HepG2 (cell line): ENCODE data around the gene GPR148. TPM values are rescaled to one million over a fixed set of nuclear protein-coding genes. Genes with fewer than 3 reads are reported as not detected.

Experiments used
- ATAC-seq: fragments of 200-7000 bp; cut with Tn5 transposase; 3 replicates; pipeline ENCODE4 v1.9.1; 2020; ENCODE audit warnings: mild to moderate bottlenecking, moderate library complexity
- BruUV-seq: library from RNA; stranded (reverse); fragments of 400-500 nt; replicated peaks from 2 replicates; lab custom pipeline; 2021; lab: Mats Ljungman, UMichigan
- CTCF ChIA-PET: fragments of 300-600 bp; formaldehyde crosslinking; extraction: SDS; loops from one replicate; lab custom pipeline; 2021; ENCODE audit warnings: low total read pairs, inconsistent platforms, low intra/inter-chr PET ratio; lab: Yijun Ruan, JAX
- POLR2A ChIA-PET: fragments of 350-600 bp; sonication (Branson Sonifier 250); formaldehyde crosslinking; loops from one replicate; lab custom pipeline; 2020; ENCODE audit warnings: antibody characterized with exemption, inconsistent platforms; lab: Yijun Ruan, JAX
- DNase-seq: peaks from one replicate; pipeline ENCODE4 v3.0.0-alpha.2; 2015; ENCODE audit warnings: low spot score
- FAIRE-seq: peaks from 3 replicates; lab custom pipeline; 2011; peaks lifted over from hg19 to GRCh38; lab: Jason Lieb, UNC
- H2AFZ ChIP-seq: one replicate; pipeline ENCODE4 v1.6.1; 2011; ENCODE audit warnings: low read length, inconsistent platforms
- H3K27ac ChIP-seq: fragments of 300-600 bp; 3 replicates; pipeline ENCODE4 v1.8.0; 2011; ENCODE audit warnings: mixed run types, mild to moderate bottlenecking, mixed read lengths, low read length, inconsistent platforms; ENCODE audit not compliant: insufficient read depth; ENCODE audit errors: extremely low read length
- H3K27me3 ChIP-seq, 2 experiments: fragments of 200-600 bp in 1 of 2; 2 replicates in 1 of 2; 3 replicates in 1 of 2; pipeline versions ENCODE4 v1.6.0 to v1.8.0; 2011; ENCODE audit warnings: low read length in 2 of 2, mild to moderate bottlenecking in 2 of 2, moderate library complexity in 2 of 2, inconsistent platforms in 1 of 2; ENCODE audit not compliant: insufficient read depth in 2 of 2, control insufficient read depth in 1 of 2
- H3K36me3 ChIP-seq, 2 experiments: fragments of 200-600 bp in 1 of 2; replicated peaks in 1 of 2; 2 replicates in 1 of 2; 3 replicates in 1 of 2; pipeline versions ENCODE4 v1.5.1 to v1.8.0; 2011; ENCODE audit warnings: low read length in 2 of 2, inconsistent platforms in 1 of 2; ENCODE audit not compliant: insufficient read depth in 2 of 2, control insufficient read depth in 1 of 2
- H3K4me1 ChIP-seq: 2 replicates; pipeline ENCODE4 v1.5.1; 2012; ENCODE audit warnings: low read length, inconsistent platforms; ENCODE audit not compliant: insufficient read depth
- H3K4me2 ChIP-seq: 2 replicates; pipeline ENCODE4 v1.6.0; 2011; ENCODE audit warnings: low read depth, low read length, inconsistent platforms
- H3K4me3 ChIP-seq, 3 experiments: fragments of 200-600 bp in 1 of 3; sonication (generic), shearing (Covaris generic) in 1 of 3; replicated peaks in 1 of 3; 2 replicates each; pipeline ENCODE4 v1.5.1; 2011 to 2016; ENCODE audit warnings: low read length in 3 of 3, inconsistent platforms in 2 of 3, low read depth in 2 of 3, mild to moderate bottlenecking in 2 of 3, control low read depth in 1 of 3, mixed read lengths in 1 of 3; ENCODE audit not compliant: insufficient read depth in 1 of 3
- H3K79me2 ChIP-seq: one replicate; pipeline ENCODE4 v1.6.1; 2011; ENCODE audit warnings: low read length, inconsistent platforms; ENCODE audit not compliant: insufficient read depth
- H3K9ac ChIP-seq: 2 replicates; pipeline ENCODE4 v1.6.0; 2011; ENCODE audit warnings: mild to moderate bottlenecking, low read depth, low read length, inconsistent platforms; ENCODE audit not compliant: insufficient read depth
- H3K9me3 ChIP-seq: 2 replicates; pipeline ENCODE4 v1.5.1; 2012; ENCODE audit warnings: mild to moderate bottlenecking, low read length
- H4K20me1 ChIP-seq: 2 replicates; pipeline ENCODE4 v1.6.0; 2011; ENCODE audit warnings: inconsistent platforms, mild to moderate bottlenecking, low read length, moderate library complexity; ENCODE audit not compliant: insufficient read depth
- ATF1 ChIP-seq: IDR thresholded peaks from 2 replicates; pipeline ENCODE4 v1.6.1; 2016; ENCODE audit warnings: mild to moderate bottlenecking, control low read depth
- STAG1 ChIP-seq: sonication (generic); formaldehyde crosslinking; IDR thresholded peaks from 2 replicates; pipeline ENCODE4 v1.4.0; 2020; ENCODE audit warnings: missing genetic modification reagents
- YEATS2 ChIP-seq: sonication (generic); formaldehyde crosslinking; IDR thresholded peaks from 2 replicates; pipeline ENCODE4 v1.4.0; 2020; ENCODE audit warnings: missing genetic modification reagents, borderline replicate concordance
- ZNF564 ChIP-seq: sonication (generic); formaldehyde crosslinking; IDR thresholded peaks from 2 replicates; pipeline ENCODE4 v1.8.1; 2023; ENCODE audit warnings: mild to moderate bottlenecking, missing genetic modification reagents
- ZNF790 ChIP-seq: sonication (generic); formaldehyde crosslinking; IDR thresholded peaks from 2 replicates; pipeline ENCODE4 v1.8.0; 2022; ENCODE audit warnings: missing genetic modification reagents, mild to moderate bottlenecking, borderline replicate concordance
- WGBS: methylation state at CpG from one replicate; pipeline ENCODE4 v1.1.6; 2017; ENCODE audit warnings: low lambda C conversion rate; 5-methylcytosine and 5-hydroxymethylcytosine counted together
- in situ Hi-C: cut with HindIII; loops from 2 replicates; pipeline ENCODE4 v1.10.0; 2017; ENCODE audit warnings: low pct_unique_long_range_greater_than_20kb; ENCODE audit not compliant: extremely low pct_ligation_motif_present
- intact Hi-C: fragments of 100-400 bp; cut with micrococcal nuclease; formaldehyde crosslinking; loops from one replicate; pipeline ENCODE4 v1.10.0; 2022; ENCODE audit not compliant: unreplicated experiment
- polyA plus RNA-seq, 8 experiments: library from polyadenylated mRNA; depleted of rRNA in 3 of 8; stranded (reverse) in 7 of 8; unstranded in 1 of 8; fragments of >200 nt; fragmentation: Illumina TruSeq in 4 of 8; extraction: Trizol in 4 of 8; gene quantifications; 2 replicates each; pipeline versions ENCODE4 v1.2.1 to v1.2.3, GENCODE V29; 2011 to 2016; ENCODE audit warnings: low read depth in 4 of 8, missing spikeins in 1 of 8, mixed read lengths in 1 of 8; ENCODE audit not compliant: insufficient read depth in 1 of 8
- total RNA-seq, 5 experiments: library from RNA; depleted of rRNA; stranded (reverse); fragments of >200 nt; fragmentation: Illumina TruSeq; extraction: Trizol; gene quantifications; 2 replicates each; pipeline ENCODE4 v1.2.3, GENCODE V29; 2016; ENCODE audit warnings: low read depth in 1 of 5
- TF ChIP-seq, protein P1 (sequence below): sonication (generic); formaldehyde crosslinking; IDR thresholded peaks from 2 replicates; pipeline ENCODE4 v1.8.1; 2023; ENCODE audit warnings: missing genetic modification reagents, inconsistent platforms, borderline replicate concordance
- TF ChIP-seq, protein P2 (sequence below): sonication (generic); formaldehyde crosslinking; IDR thresholded peaks from 2 replicates; pipeline ENCODE4 v1.5.0; 2020; ENCODE audit warnings: mild to moderate bottlenecking, missing genetic modification reagents, moderate library complexity

GPR148 gene
- total and polyA plus RNA-seq, 2 of the 13 experiments (the other 11 are each of a cell fraction or from before 2014, with no cell fraction given), result not detected

DNA sequence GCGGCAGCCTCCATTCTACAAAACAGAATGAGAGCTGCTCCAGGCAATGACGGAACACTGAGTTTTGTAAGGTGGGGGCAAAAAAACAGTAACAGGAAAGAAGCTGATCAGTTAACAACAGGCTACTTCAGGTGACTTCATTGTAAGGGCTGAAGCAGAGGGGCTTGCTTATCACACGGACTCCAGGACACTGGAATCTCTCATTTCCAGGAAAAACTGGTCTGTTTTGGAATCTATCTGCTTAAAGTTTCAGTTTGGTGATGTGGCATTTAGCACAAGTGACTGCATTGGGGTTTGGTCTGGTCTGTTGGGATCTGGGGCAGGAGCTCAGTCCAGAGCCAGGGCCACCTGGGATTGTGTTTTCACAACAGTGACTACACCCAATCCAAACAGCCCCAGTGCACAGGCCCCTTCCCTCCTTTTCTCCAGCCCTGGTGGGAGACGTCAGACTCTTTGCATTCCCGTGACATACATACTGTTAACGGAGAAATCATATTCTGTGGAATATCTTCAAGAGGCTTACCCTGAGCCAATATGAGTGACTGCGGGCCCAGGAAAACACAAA, 40.6 kb downstream of the GPR148 start:
- FAIRE-seq (no peak), DNase-seq (no peak), ATAC-seq (no peak)
- no peak overlapping the region for H2AFZ ChIP-seq
- H3K27me3 ChIP-seq, result peaks cover 1 to 2% of the 10 kb centered on the region in 2 experiments; a peak in 1 of 5 replicates
- intact Hi-C loops (no loop called here), in situ Hi-C loops (no loop called here)
- BruUV-seq, result no TSS peak
- no peak overlapping the region for H3K27ac ChIP-seq
- H3K4me1 ChIP-seq, result no peaks in the 10 kb centered on the region
- H3K79me2 ChIP-seq, result no peaks in the 10 kb centered on the region
- no peaks in the 10 kb centered on the region for H4K20me1 ChIP-seq
- ChIA-PET POLR2A (no interaction called here), CTCF (no interaction called here)
- no peak overlapping the region for H3K4me2 ChIP-seq
- H3K9ac ChIP-seq, result no peak overlapping the region
- no peak for TF ChIP-seq ZNF564 (CRISPR knock-in tag)
- TF ChIP-seq ATF1 (CRISPR knock-in tag), result no peak
- TF ChIP-seq, protein P1, sequence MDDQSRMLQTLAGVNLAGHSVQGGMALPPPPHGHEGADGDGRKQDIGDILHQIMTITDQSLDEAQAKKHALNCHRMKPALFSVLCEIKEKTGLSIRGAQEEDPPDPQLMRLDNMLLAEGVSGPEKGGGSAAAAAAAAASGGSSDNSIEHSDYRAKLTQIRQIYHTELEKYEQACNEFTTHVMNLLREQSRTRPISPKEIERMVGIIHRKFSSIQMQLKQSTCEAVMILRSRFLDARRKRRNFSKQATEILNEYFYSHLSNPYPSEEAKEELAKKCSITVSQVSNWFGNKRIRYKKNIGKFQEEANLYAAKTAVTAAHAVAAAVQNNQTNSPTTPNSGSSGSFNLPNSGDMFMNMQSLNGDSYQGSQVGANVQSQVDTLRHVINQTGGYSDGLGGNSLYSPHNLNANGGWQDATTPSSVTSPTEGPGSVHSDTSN, result no peak
- TF ChIP-seq ZNF790, result no peak
- H3K4me3 ChIP-seq, result no peak overlapping the region
- WGBS, result 32% methylated on average over 7 of the region's 7 CpGs
- no peaks in the 10 kb centered on the region for H3K36me3 ChIP-seq
- H3K9me3 ChIP-seq, result no peaks in the 10 kb centered on the region

DNA sequence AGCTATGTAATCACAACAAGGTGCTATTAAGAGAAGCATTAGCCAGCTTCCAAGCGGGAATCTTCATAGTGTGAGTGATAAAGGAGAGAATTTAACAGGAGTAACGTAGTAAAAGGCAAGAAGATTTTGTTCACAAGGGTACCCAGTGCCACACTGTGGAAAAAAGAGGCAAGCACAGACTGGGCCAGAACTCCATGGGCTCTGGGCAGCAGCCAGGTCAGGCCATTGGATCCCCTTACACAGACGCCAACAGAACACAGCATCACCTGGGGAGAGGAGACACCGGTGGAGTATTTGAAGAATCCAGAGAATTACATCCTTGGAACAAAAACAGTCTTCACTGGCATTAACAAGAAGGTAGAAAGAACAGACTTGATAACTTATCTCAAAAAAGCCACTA, 47.7 kb downstream of the GPR148 start:
- WGBS, result 14% methylated on average over 4 of the region's 4 CpGs
- Histone ChIP-seq H3K9ac (no peak overlapping the region), H3K27ac (no peak overlapping the region), H2AFZ (no peak overlapping the region), H3K4me2 (no peak overlapping the region), H3K36me3 (no peaks in the 10 kb centered on the region), H4K20me1 (no peaks in the 10 kb centered on the region), H3K9me3 (no peaks in the 10 kb centered on the region), H3K4me3 (no peak overlapping the region), H3K4me1 (no peaks in the 10 kb centered on the region), H3K27me3 (no peaks in the 10 kb centered on the region), H3K79me2 (no peaks in the 10 kb centered on the region)
- FAIRE-seq, result no peak
- ATAC-seq, result peak; percentile 78
- DNase-seq, result no peak
- ChIA-PET CTCF (no interaction called here), POLR2A (no interaction called here)
- intact Hi-C loops, result no loop called here
- no TSS peak for BruUV-seq
- in situ Hi-C loops, result no loop called here
- TF ChIP-seq, protein P2, sequence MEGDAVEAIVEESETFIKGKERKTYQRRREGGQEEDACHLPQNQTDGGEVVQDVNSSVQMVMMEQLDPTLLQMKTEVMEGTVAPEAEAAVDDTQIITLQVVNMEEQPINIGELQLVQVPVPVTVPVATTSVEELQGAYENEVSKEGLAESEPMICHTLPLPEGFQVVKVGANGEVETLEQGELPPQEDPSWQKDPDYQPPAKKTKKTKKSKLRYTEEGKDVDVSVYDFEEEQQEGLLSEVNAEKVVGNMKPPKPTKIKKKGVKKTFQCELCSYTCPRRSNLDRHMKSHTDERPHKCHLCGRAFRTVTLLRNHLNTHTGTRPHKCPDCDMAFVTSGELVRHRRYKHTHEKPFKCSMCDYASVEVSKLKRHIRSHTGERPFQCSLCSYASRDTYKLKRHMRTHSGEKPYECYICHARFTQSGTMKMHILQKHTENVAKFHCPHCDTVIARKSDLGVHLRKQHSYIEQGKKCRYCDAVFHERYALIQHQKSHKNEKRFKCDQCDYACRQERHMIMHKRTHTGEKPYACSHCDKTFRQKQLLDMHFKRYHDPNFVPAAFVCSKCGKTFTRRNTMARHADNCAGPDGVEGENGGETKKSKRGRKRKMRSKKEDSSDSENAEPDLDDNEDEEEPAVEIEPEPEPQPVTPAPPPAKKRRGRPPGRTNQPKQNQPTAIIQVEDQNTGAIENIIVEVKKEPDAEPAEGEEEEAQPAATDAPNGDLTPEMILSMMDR (CRISPR knock-in tag), result peak; percentile 37; the same call in 1 of the 2 replicates
- TF ChIP-seq YEATS2 (CRISPR knock-in tag), result no peak
- peak; percentile 48 for TF ChIP-seq STAG1
